Spleen (tissue), 7 donors: ENCODE measurements around the gene GLRX2.

Experiments
- POLR2A ChIP-seq, 3 donors: fragments of 450-650 bp; IDR thresholded peaks; one replicate each; pipeline ENCODE4 v1.5.1; 2017; ENCODE audit warnings: antibody characterized with exemption in 3 of 3, mild to moderate bottlenecking in 1 of 3
- TF ChIP-seq, protein P1 (sequence below), 11 experiments: fragments of 200-600 bp in 7 of 11; fragments of 450-650 bp in 4 of 11; sonication (generic) in 4 of 11; IDR thresholded peaks in 8 of 11; conservative IDR thresholded peaks in 3 of 11; 1 replicate in 7 of 11; 2 replicates in 4 of 11; pipeline versions ENCODE4 v1.4.0 to v1.8.0; 2016 to 2021; ENCODE audit warnings: antibody characterized with exemption in 11 of 11, inconsistent platforms in 4 of 11, mild to moderate bottlenecking in 1 of 11
- donor health status: DM: no; HTN: no; CAD: no; lungs with moderate emphysema.
- donor health status: DM: no; HTN: no; CAD: no.
- donor health status: DM: no; HTN: no; CAD: no.

DNA sequence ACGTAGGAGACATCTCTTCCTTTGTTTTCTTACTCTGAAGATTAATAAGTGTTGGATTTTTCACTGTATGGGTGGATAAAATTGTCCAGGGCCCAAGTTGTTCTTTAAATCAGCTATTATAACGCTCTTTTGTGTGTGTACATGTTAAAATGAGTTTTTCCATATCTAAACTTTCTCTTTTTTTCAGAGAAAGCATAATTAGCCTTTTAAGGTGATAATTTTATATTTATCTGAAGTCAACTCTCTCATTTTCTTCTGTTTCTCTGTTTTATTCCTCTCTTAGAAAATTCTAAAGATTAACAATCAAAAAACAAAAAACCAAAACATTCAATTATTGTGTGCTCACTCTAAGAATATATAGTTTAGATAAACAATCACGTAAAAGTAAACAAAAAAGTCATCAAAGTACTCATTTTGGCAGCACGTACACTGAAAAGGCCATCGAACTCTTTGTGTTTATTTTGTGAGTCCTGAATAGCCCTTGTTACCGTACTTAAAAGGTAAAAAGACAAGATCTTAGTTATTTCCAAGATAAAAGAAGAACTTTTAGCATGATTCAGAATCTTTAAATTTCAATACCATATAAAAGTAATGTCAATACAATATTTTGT lies 9.4 kb upstream of the GLRX2 start:
- TF ChIP-seq POLR2A (IDR thresholded peaks at IDR 0.05) = no peak
- TF ChIP-seq, protein P1, sequence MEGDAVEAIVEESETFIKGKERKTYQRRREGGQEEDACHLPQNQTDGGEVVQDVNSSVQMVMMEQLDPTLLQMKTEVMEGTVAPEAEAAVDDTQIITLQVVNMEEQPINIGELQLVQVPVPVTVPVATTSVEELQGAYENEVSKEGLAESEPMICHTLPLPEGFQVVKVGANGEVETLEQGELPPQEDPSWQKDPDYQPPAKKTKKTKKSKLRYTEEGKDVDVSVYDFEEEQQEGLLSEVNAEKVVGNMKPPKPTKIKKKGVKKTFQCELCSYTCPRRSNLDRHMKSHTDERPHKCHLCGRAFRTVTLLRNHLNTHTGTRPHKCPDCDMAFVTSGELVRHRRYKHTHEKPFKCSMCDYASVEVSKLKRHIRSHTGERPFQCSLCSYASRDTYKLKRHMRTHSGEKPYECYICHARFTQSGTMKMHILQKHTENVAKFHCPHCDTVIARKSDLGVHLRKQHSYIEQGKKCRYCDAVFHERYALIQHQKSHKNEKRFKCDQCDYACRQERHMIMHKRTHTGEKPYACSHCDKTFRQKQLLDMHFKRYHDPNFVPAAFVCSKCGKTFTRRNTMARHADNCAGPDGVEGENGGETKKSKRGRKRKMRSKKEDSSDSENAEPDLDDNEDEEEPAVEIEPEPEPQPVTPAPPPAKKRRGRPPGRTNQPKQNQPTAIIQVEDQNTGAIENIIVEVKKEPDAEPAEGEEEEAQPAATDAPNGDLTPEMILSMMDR (IDR thresholded peaks at IDR 0.05 in 8 of 11, conservative IDR thresholded peaks at IDR 0.05 in 3 of 11) = no peak
